ENCODE results near the gene SUCLA2.

The SUCLA2 gene

GRCh38 chr13:47898080-47898479, 103.0 kb downstream of the SUCLA2 start:
- no peak for DNase-seq

GRCh38 chr13:47897411-47898050, 103.5 kb downstream of the SUCLA2 start:
- no peak for DNase-seq

DNA sequence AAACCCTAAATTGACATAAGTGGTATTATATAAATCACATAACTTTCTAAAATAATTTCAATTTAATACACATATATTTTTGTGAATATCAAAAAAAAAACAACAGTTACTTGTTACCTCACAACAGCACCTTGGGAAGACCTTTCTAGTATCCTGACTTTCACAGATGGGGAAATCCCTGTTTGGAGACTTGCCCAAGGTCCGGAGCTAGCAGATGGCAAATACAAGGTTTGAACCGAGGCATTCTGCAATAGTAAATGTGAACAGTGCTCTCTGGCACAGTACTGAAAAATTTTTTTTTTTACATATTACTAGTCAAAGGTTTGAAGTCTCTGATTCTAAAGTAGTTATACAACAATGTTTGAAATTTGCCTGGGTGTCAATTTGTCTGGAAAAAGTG, 104.5 kb downstream of the SUCLA2 start:
- DNase-seq: no peak

GRCh38 chr13:47896111-47896510, 105.0 kb downstream of the SUCLA2 start:
- no peak for DNase-seq

DNA sequence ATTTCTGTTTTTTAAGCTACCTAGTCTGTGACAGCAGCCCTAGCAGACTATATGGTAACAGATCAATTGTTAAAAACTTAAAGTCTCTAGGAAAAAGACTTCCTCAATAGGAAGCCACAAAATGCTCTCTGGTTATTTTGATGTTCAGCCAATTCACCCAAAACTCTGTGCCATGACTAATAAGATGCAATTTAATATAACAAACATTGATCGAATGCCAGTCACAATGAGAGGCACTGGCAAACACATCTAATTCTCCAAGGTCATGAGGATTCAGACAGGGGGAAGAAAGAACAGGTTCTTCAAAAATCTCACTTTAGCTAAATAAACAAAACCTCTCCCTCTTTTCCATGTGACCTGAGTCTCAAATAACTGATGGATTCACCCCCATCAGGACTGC, 107.5 kb downstream of the SUCLA2 start:
- DNase-seq: no peak
